Heart left ventricle (tissue), 16 donors: ENCODE results near the gene FBXL7. TPM values are rescaled to one million over a fixed set of nuclear protein-coding genes. Genes with fewer than 3 reads are reported as not detected.

Source experiments
- ATAC-seq, 4 donors: fragments of 200-7000 bp; cut with Tn5 transposase; one replicate each; pipeline ENCODE4 v1.9.1; 2020 to 2022; ENCODE audit warnings: moderate library complexity in 4 of 4, mild to moderate bottlenecking in 3 of 4, moderate number of reproducible peaks in 1 of 4
- DNase-seq, 5 donors: peaks; one replicate each; pipeline ENCODE4 v3.0.0-alpha.2; 2020
- H3K27ac ChIP-seq, 12 donors: fragments of 200-600 bp; sonication (generic) in 4 of 12; one replicate each; pipeline versions ENCODE4 v1.5.0 to v1.8.0; 2016 to 2022; ENCODE audit warnings: mild to moderate bottlenecking in 2 of 12
- H3K27me3 ChIP-seq, 9 donors: fragments of 200-600 bp; sonication (generic) in 2 of 9; one replicate each; pipeline versions ENCODE4 v1.5.1 to v1.8.0; 2016 to 2022; ENCODE audit warnings: mild to moderate bottlenecking in 3 of 9
- H3K36me3 ChIP-seq, 9 donors: fragments of 200-600 bp; sonication (generic) in 2 of 9; one replicate each; pipeline versions ENCODE4 v1.5.0 to v1.8.0; 2018 to 2022; ENCODE audit warnings: mild to moderate bottlenecking in 2 of 9
- H3K4me1 ChIP-seq, 12 donors: fragments of 200-600 bp; sonication (generic) in 4 of 12; one replicate each; pipeline versions ENCODE4 v1.5.0 to v1.8.0; 2016 to 2022; ENCODE audit warnings: mild to moderate bottlenecking in 3 of 12
- H3K4me3 ChIP-seq, 12 donors: fragments of 200-600 bp; sonication (generic) in 4 of 12; one replicate each; pipeline versions ENCODE4 v1.5.0 to v1.8.0; 2017 to 2022; ENCODE audit warnings: mild to moderate bottlenecking in 9 of 12, moderate library complexity in 4 of 12
- H3K9me3 ChIP-seq, 12 donors: fragments of 200-600 bp; sonication (generic) in 4 of 12; one replicate each; pipeline versions ENCODE4 v1.5.0 to v1.8.0; 2016 to 2022; ENCODE audit warnings: mild to moderate bottlenecking in 1 of 12
- CTCF ChIP-seq, 12 donors: fragments of 200-600 bp; sonication (generic) in 4 of 12; IDR thresholded peaks; one replicate each; pipeline versions ENCODE4 v1.5.0 to v1.8.0; 2018 to 2022; ENCODE audit warnings: antibody characterized with exemption in 12 of 12, mild to moderate bottlenecking in 5 of 12
- POLR2A ChIP-seq, 2 donors: fragments of 450-650 bp; IDR thresholded peaks; one replicate each; pipeline ENCODE4 v1.6.1; 2017; ENCODE audit warnings: antibody characterized with exemption in 2 of 2, mild to moderate bottlenecking in 2 of 2, moderate library complexity in 2 of 2
- WGBS, 4 donors: extraction: QIAGEN DNeasy Blood & Tissue Kit in 2 of 4; methylation state at CpG; one replicate each; pipeline versions ENCODE4 v1.1.5 to v1.1.7; 2013 to 2018; 5-methylcytosine and 5-hydroxymethylcytosine counted together
- intact Hi-C, 10 donors: fragments of 100-400 bp; cut with DNase I; formaldehyde crosslinking; loops; one replicate each; pipeline versions ENCODE4 v1.11.1 to v1.14.2; 2022
- polyA plus RNA-seq, 2 donors: library from polyadenylated mRNA; stranded (reverse); fragments of 200-250 nt; gene quantifications; one replicate each; pipeline ENCODE4 v1.2.3, GENCODE V29; 2013
- total RNA-seq, 9 donors: library from RNA; depleted of rRNA in 2 of 9; stranded (reverse); fragments of >200 nt in 2 of 9; fragmentation: NEBNext Ultra II Directional in 3 of 9; extraction: Animal tissue kit (Norgen Biotek cat#: 25700) in 3 of 9; gene quantifications; one replicate each; pipeline versions ENCODE4 v1.1.0 to v1.2.4, GENCODE V29; 2016 to 2023
- donor health status: ischemic (EF 13 %, LVEDD 7.1; RV severe dilation, severe dysfunction).
- donor health status: healthy with polysubstance abuse.
- donor health status: DM: no; HTN: yes; CAD: no.
- donor health status: DM: no; HTN: no; CAD: no.
- donor health status: ischemic (EF 25% LVEDD 6.9; RV normal size, moderate dysfunction).
- donor health status: ischemic (EF 25% LVEDD 5.7; RV mildly dilated, moderate dysfunction).
- donor health status: healthy.
- donor health status: DM: yes; HTN: yes; CAD: no.
- donor health status: ischemic (EF 35%, LVEDD 5.7; RV mildly dilated, moderate dysfunction).
- donor health status: nonischemic (EF 11% LVEDD 7.7; RV severe dilation, severe dysfunction).
- donor health status: DM: yes; HTN: yes; CAD: no.
- donor health status: PGD.
- donor health status: ischemic (EF 29% LVEDD 5.4; RV normal size, mild dysfunction).
- donor health status: nonischemic (EF 23%, LVEDD 6.1; RV moderate dilation, normal function).

FBXL7 gene
- total and polyA plus RNA-seq, 11 donors = 8.7 to 27.6 (median 24.3) TPM

- peaks cover 0 to 14% (median 2%) of the 10 kb centered on the region in 12 donors for H3K4me1 ChIP-seq
- H3K36me3 ChIP-seq = no peaks in the 10 kb centered on the region
- no peak overlapping the region for H3K4me3 ChIP-seq
- TF ChIP-seq POLR2A (IDR thresholded peaks at IDR 0.05) (no peak), CTCF (IDR thresholded peaks at IDR 0.05) (no peak)
- ATAC-seq (peak in 1 of 4 donors; percentile 24), DNase-seq (no peak)
- no peak overlapping the region for H3K27ac ChIP-seq
- no peaks in the 10 kb centered on the region for H3K9me3 ChIP-seq
- intact Hi-C loops = no loop called here
- H3K27me3 ChIP-seq = no peaks in the 10 kb centered on the region
- 94 to 98% (median 95%) methylated on average over 4 of the region's 4 CpGs for WGBS, 4 donors
Observed at GRCh38 chr5:15614679-15615078, 114.7 kb downstream of the FBXL7 start.

- H3K4me1 ChIP-seq = peaks cover 0 to 13% (median 4%) of the 10 kb centered on the region in 12 donors
- no peaks in the 10 kb centered on the region for H3K36me3 ChIP-seq
- H3K4me3 ChIP-seq = no peak overlapping the region
- TF ChIP-seq CTCF (IDR thresholded peaks at IDR 0.05) (no peak), POLR2A (IDR thresholded peaks at IDR 0.05) (no peak)
- intact Hi-C loops = no loop called here
- no peaks in the 10 kb centered on the region for H3K27me3 ChIP-seq
- DNase-seq (no peak), ATAC-seq (no peak)
- no peaks in the 10 kb centered on the region for H3K9me3 ChIP-seq
- no peak overlapping the region for H3K27ac ChIP-seq
- WGBS, 4 donors = 54 to 60% (median 56%) methylated on average over 6 of the region's 6 CpGs
Observed at GRCh38 chr5:15615859-15616258, 115.9 kb downstream of the FBXL7 start.

- Histone ChIP-seq H3K27me3 (no peaks in the 10 kb centered on the region), H3K27ac (no peak overlapping the region), H3K9me3 (no peaks in the 10 kb centered on the region), H3K4me3 (no peak overlapping the region), H3K36me3 (no peaks in the 10 kb centered on the region), H3K4me1 (peaks cover 0 to 20% (median 11%) of the 10 kb centered on the region in 12 donors)
- ATAC-seq = no peak
- no peak for TF ChIP-seq POLR2A (IDR thresholded peaks at IDR 0.05)
- TF ChIP-seq CTCF (IDR thresholded peaks at IDR 0.05) = no peak
- 94 to 95% (median 94%) methylated on average over 10 of the region's 10 CpGs for WGBS, 4 donors
- DNase-seq = no peak
- intact Hi-C loops = no loop called here
Observed at GRCh38 chr5:15618938-15619337, 119.0 kb downstream of the FBXL7 start.

GRCh38 chr5:15620501-15620900, 120.5 kb downstream of the FBXL7 start:
- intact Hi-C loops = loop anchor here in 1 of 10 donors (10.0 kb wide), 1 partner anchor 164 kb away; no protein-coding TSS in a partner anchor
- DNase-seq (peak in 2 of 5 donors; percentile 35 to 52), ATAC-seq (peak in 3 of 4 donors; percentile 54 to 60 (median 55))
- no peaks in the 10 kb centered on the region for H3K9me3 ChIP-seq
- TF ChIP-seq POLR2A (IDR thresholded peaks at IDR 0.05) (no peak), CTCF (IDR thresholded peaks at IDR 0.05) (no peak)
- H3K27me3 ChIP-seq = no peaks in the 10 kb centered on the region
- peak overlapping the region in 2 of 12 donors; percentile 22 to 58 for H3K27ac ChIP-seq
- no peaks in the 10 kb centered on the region for H3K36me3 ChIP-seq
- WGBS, 4 donors = 86 to 91% (median 87%) methylated on average over 11 of the region's 11 CpGs
- peaks cover 0 to 33% (median 17%) of the 10 kb centered on the region in 12 donors for H3K4me1 ChIP-seq
- H3K4me3 ChIP-seq = no peak overlapping the region
